ENCODE measurements around the gene MYH6.
A peak's percentile ranks its signal among the peaks of the same experiment; 100 is the strongest.

The MYH6 gene

GRCh38 chr14:23356662-23357061, 51.4 kb downstream of the MYH6 start:
- no peak for DNase-seq (ENCODE audit: low read depth)
- no peak overlapping the region for H3K4me3 ChIP-seq (ENCODE audit: low read length)
- no peak for TF ChIP-seq CTCF (conservative IDR thresholded peaks at IDR 0.05; ENCODE audit: low read depth, low read length)

- no peak for DNase-seq (ENCODE audit: low read depth)
- H3K4me3 ChIP-seq (ENCODE audit: low read length), result no peak overlapping the region
- TF ChIP-seq CTCF (conservative IDR thresholded peaks at IDR 0.05; ENCODE audit: low read depth, low read length), result no peak
These were observed 52.1 kb downstream of the MYH6 start for GRCh38 chr14:23355871-23356435.

- DNase-seq (ENCODE audit: low read depth), result no peak
- no peak for TF ChIP-seq CTCF (conservative IDR thresholded peaks at IDR 0.05; ENCODE audit: low read depth, low read length)
- no peak overlapping the region for H3K4me3 ChIP-seq (ENCODE audit: low read length)
These were observed 53.1 kb downstream of the MYH6 start for GRCh38 chr14:23354990-23355389.

- H3K4me3 ChIP-seq (ENCODE audit: low read length), result no peak overlapping the region
- TF ChIP-seq CTCF (conservative IDR thresholded peaks at IDR 0.05; ENCODE audit: low read depth, low read length), result no peak
- DNase-seq (ENCODE audit: low read depth), result no peak
These were observed 54.7 kb downstream of the MYH6 start for GRCh38 chr14:23353433-23353780.

- peak; percentile 2 for TF ChIP-seq CTCF (conservative IDR thresholded peaks at IDR 0.05; ENCODE audit: low read depth, low read length)
- DNase-seq (ENCODE audit: low read depth), result no peak
- H3K4me3 ChIP-seq (ENCODE audit: low read length), result peak within 1 kb of the TSS; percentile 60
These were observed 55.3 kb downstream of the MYH6 start, which contains the start of gene SLC22A17 for GRCh38 chr14:23352506-23353432. SLC22A17 (minus strand) TSS chr14:23352887.

GRCh38 chr14:23351681-23352505, 56.2 kb downstream of the MYH6 start:
- peak overlapping the region; percentile 60 for H3K4me3 ChIP-seq (ENCODE audit: low read length)
- DNase-seq (ENCODE audit: low read depth), result no peak
- TF ChIP-seq CTCF (conservative IDR thresholded peaks at IDR 0.05; ENCODE audit: low read depth, low read length), result no peak

Measured in retinal pigment epithelial cell (primary cell).